Testis (tissue), 3 donors: ENCODE measurements around the gene RGS17. TPM values are rescaled to one million over a fixed set of nuclear protein-coding genes. Genes with fewer than 3 reads are reported as not detected.

Experiments
- DNase-seq: peaks from one replicate; pipeline ENCODE4 v3.0.0-alpha.2; 2019
- H3K27ac ChIP-seq, 2 donors: fragments of 200-600 bp; sonication (generic); one replicate each; pipeline ENCODE4 v1.5.1; 2019
- H3K27me3 ChIP-seq: fragments of 200-600 bp; sonication (generic); one replicate; pipeline ENCODE4 v1.5.1; 2019
- H3K36me3 ChIP-seq: fragments of 200-600 bp; sonication (generic); one replicate; pipeline ENCODE4 v1.5.1; 2017; ENCODE audit warnings: low read depth; ENCODE audit errors: missing control alignments
- H3K4me1 ChIP-seq: fragments of 200-600 bp; sonication (generic); one replicate; pipeline ENCODE4 v1.5.1; 2019
- H3K4me3 ChIP-seq, 2 donors: fragments of 200-600 bp; sonication (generic); one replicate each; pipeline ENCODE4 v1.5.1; 2017 to 2019
- H3K9me3 ChIP-seq: fragments of 200-600 bp; sonication (generic); one replicate; pipeline ENCODE4 v1.5.1; 2017
- CTCF ChIP-seq, 3 experiments: fragments of 450-650 bp in 2 of 3; fragments of 200-600 bp in 1 of 3; sonication (generic) in 1 of 3; IDR thresholded peaks; one replicate each; pipeline ENCODE4 v1.5.1; 2016 to 2019; ENCODE audit warnings: antibody characterized with exemption in 3 of 3, mild to moderate bottlenecking in 2 of 3, moderate library complexity in 1 of 3
- POLR2A ChIP-seq: fragments of 450-650 bp; IDR thresholded peaks from one replicate; pipeline ENCODE4 v1.6.1; 2017; ENCODE audit warnings: antibody characterized with exemption, mild to moderate bottlenecking, moderate library complexity
- WGBS, 2 donors: methylation state at CpG; one replicate each; pipeline ENCODE4 v1.1.5; 2018; 5-methylcytosine and 5-hydroxymethylcytosine counted together
- intact Hi-C: fragments of 100-400 bp; cut with DNase I; formaldehyde crosslinking; loops from one replicate; pipeline ENCODE4 v1.15.1; 2023; ENCODE audit warnings: low total_unique reads
- polyA plus RNA-seq: library from polyadenylated mRNA; stranded (reverse); fragments of 350-450 nt; fragmentation: Illumina TruSeq; extraction: RNeasy Lipid Tissue Mini Kit (QIAGEN cat#74804); gene quantifications from one replicate; pipeline ENCODE4 v1.2.3, GENCODE V29; 2014; ENCODE audit warnings: low read depth, low replicate concordance; ENCODE audit not compliant: insufficient read depth
- total RNA-seq, 2 donors: library from RNA; depleted of rRNA; stranded (reverse); fragments of >200 nt; gene quantifications; one replicate each; pipeline ENCODE4 v1.2.3, GENCODE V29; 2016

RGS17 gene
- total and polyA plus RNA-seq, 3 donors from 2014 or later = 0.65 to 4.5 (median 3.1) TPM

GRCh38 chr6:153059757-153060156, 71.3 kb downstream of the RGS17 start:
- intact Hi-C loops = no loop called here
- Histone ChIP-seq H3K4me1 (no peaks in the 10 kb centered on the region), H3K27ac (no peak overlapping the region), H3K4me3 (no peak overlapping the region), H3K27me3 (no peaks in the 10 kb centered on the region), H3K36me3 (no peaks in the 10 kb centered on the region), H3K9me3 (no peaks in the 10 kb centered on the region)
- WGBS, 2 donors = 76 to 90% methylated on average over 1 of the region's 1 CpG
- TF ChIP-seq CTCF (IDR thresholded peaks at IDR 0.05) (no peak), POLR2A (no peak)
- DNase-seq = no peak

GRCh38 chr6:153059311-153059710, 71.8 kb downstream of the RGS17 start:
- no peak for DNase-seq
- Histone ChIP-seq H3K36me3 (no peaks in the 10 kb centered on the region), H3K27ac (no peak overlapping the region), H3K4me3 (no peak overlapping the region), H3K9me3 (no peaks in the 10 kb centered on the region), H3K4me1 (no peaks in the 10 kb centered on the region), H3K27me3 (no peaks in the 10 kb centered on the region)
- TF ChIP-seq POLR2A (no peak), CTCF (IDR thresholded peaks at IDR 0.05) (no peak)
- intact Hi-C loops = no loop called here

- 69 to 75% methylated on average over 4 of the region's 4 CpGs for WGBS, 2 donors
- no peak overlapping the region for H3K4me3 ChIP-seq
- no peak for DNase-seq
- no peaks in the 10 kb centered on the region for H3K9me3 ChIP-seq
- H3K27ac ChIP-seq = no peak overlapping the region
- H3K36me3 ChIP-seq = no peaks in the 10 kb centered on the region
- intact Hi-C loops = no loop called here
- no peaks in the 10 kb centered on the region for H3K27me3 ChIP-seq
- H3K4me1 ChIP-seq = no peaks in the 10 kb centered on the region
- no peak for TF ChIP-seq POLR2A
- TF ChIP-seq CTCF (IDR thresholded peaks at IDR 0.05) = no peak
Measured at GRCh38 chr6:153058909-153059308, 72.2 kb downstream of the RGS17 start.

GRCh38 chr6:153058291-153058690, 72.8 kb downstream of the RGS17 start:
- TF ChIP-seq CTCF (IDR thresholded peaks at IDR 0.05) (no peak), POLR2A (no peak)
- Histone ChIP-seq H3K4me1 (no peaks in the 10 kb centered on the region), H3K4me3 (no peak overlapping the region), H3K9me3 (no peaks in the 10 kb centered on the region), H3K27ac (no peak overlapping the region), H3K27me3 (no peaks in the 10 kb centered on the region), H3K36me3 (no peaks in the 10 kb centered on the region)
- WGBS, 2 donors = 43 to 60% methylated on average over 4 of the region's 4 CpGs
- DNase-seq = no peak
- intact Hi-C loops = no loop called here

GRCh38 chr6:153056308-153056707, 74.8 kb downstream of the RGS17 start:
- H3K4me3 ChIP-seq = no peak overlapping the region
- DNase-seq = no peak
- H3K4me1 ChIP-seq = no peaks in the 10 kb centered on the region
- intact Hi-C loops = no loop called here
- no peak overlapping the region for H3K27ac ChIP-seq
- no peak for TF ChIP-seq CTCF (IDR thresholded peaks at IDR 0.05)
- TF ChIP-seq POLR2A = no peak
- H3K27me3 ChIP-seq = no peaks in the 10 kb centered on the region
- 90 to 93% methylated on average over 2 of the region's 2 CpGs for WGBS, 2 donors
- H3K36me3 ChIP-seq = no peaks in the 10 kb centered on the region
- no peaks in the 10 kb centered on the region for H3K9me3 ChIP-seq
